ENCODE results near the gene AGBL4. TPM values are rescaled to one million over a fixed set of nuclear protein-coding genes. Genes with fewer than 3 reads are reported as not detected.

AGBL4 gene
- polyA plus RNA-seq, 5 donors = 0.65 to 1.4 (median 1.1) TPM

- DNase-seq = no peak
Observed at GRCh38 chr1:49185450-49185980, 838.2 kb downstream of the AGBL4 start.

- no peak for DNase-seq
Observed at GRCh38 chr1:49183489-49183888, 840.3 kb downstream of the AGBL4 start.

GRCh38 chr1:49181033-49181432 is 842.7 kb downstream of the AGBL4 start:
- DNase-seq = no peak

GRCh38 chr1:49171941-49172593 is 851.7 kb downstream of the AGBL4 start:
- no peak for DNase-seq

- no peak for DNase-seq
Observed at GRCh38 chr1:49166031-49166430, 857.7 kb downstream of the AGBL4 start.

- no peak for DNase-seq
Observed at GRCh38 chr1:49163031-49163430, 860.7 kb downstream of the AGBL4 start.

GRCh38 chr1:49160677-49161076 is 863.1 kb downstream of the AGBL4 start:
- DNase-seq = no peak

GRCh38 chr1:49136738-49137251 is 887.0 kb downstream of the AGBL4 start:
- no peak for DNase-seq

- no peak for DNase-seq
Observed at GRCh38 chr1:49125746-49126145, 898.0 kb downstream of the AGBL4 start.

GRCh38 chr1:49111931-49112330 is 911.8 kb downstream of the AGBL4 start:
- no peak for DNase-seq

GRCh38 chr1:49106445-49106844 is 917.3 kb downstream of the AGBL4 start:
- DNase-seq = no peak

GRCh38 chr1:49104575-49104974 is 919.2 kb downstream of the AGBL4 start:
- no peak for DNase-seq

GRCh38 chr1:49102752-49103151 is 921.0 kb downstream of the AGBL4 start:
- no peak for DNase-seq

- no peak for DNase-seq
Observed at GRCh38 chr1:49098866-49099265, 924.9 kb downstream of the AGBL4 start.

GRCh38 chr1:49086327-49086726 is 937.4 kb downstream of the AGBL4 start:
- DNase-seq = no peak

- no peak for DNase-seq
Observed at GRCh38 chr1:49085079-49085478, 938.7 kb downstream of the AGBL4 start.

GRCh38 chr1:49060766-49061165 is 963.0 kb downstream of the AGBL4 start:
- no peak for DNase-seq

GRCh38 chr1:49059087-49059486 is 964.7 kb downstream of the AGBL4 start:
- DNase-seq = no peak

- no peak for DNase-seq
Observed at GRCh38 chr1:49052102-49052501, 971.7 kb downstream of the AGBL4 start.

GRCh38 chr1:49051647-49052046 is 972.1 kb downstream of the AGBL4 start:
- DNase-seq = no peak

GRCh38 chr1:49050041-49050440 is 973.7 kb downstream of the AGBL4 start:
- no peak for DNase-seq

- no peak for DNase-seq
Observed at GRCh38 chr1:49048188-49048587, 975.6 kb downstream of the AGBL4 start.

- DNase-seq = no peak
Observed at GRCh38 chr1:49046305-49046704, 977.4 kb downstream of the AGBL4 start.

GRCh38 chr1:49045371-49045770 is 978.4 kb downstream of the AGBL4 start:
- no peak for DNase-seq
